DOHH2 (cell line): Measurements from ENCODE around the gene RTL5.

Source experiments
- CTCF ChIP-seq: fragments of 200-600 bp; sonication (generic); IDR thresholded peaks from one replicate; pipeline ENCODE4 v1.5.1; 2014; ENCODE audit warnings: antibody characterized with exemption, mild to moderate bottlenecking, low read depth, low read length; ENCODE audit not compliant: poor library complexity, severe bottlenecking
- EZH2phosphoT487 ChIP-seq: fragments of 200-600 bp; sonication (generic); IDR thresholded peaks from 2 replicates; pipeline ENCODE4 v1.6.1; 2017; ENCODE audit warnings: borderline replicate concordance, mild to moderate bottlenecking, antibody characterized with exemption, low read length, moderate library complexity, mixed read lengths

GRCh38 chrX:72094894-72095293, 36.8 kb downstream of the RTL5 start:
- no peak for TF ChIP-seq CTCF
- no peak for TF ChIP-seq EZH2phosphoT487
